ENCODE measurements around the gene DDX55.

DNA sequence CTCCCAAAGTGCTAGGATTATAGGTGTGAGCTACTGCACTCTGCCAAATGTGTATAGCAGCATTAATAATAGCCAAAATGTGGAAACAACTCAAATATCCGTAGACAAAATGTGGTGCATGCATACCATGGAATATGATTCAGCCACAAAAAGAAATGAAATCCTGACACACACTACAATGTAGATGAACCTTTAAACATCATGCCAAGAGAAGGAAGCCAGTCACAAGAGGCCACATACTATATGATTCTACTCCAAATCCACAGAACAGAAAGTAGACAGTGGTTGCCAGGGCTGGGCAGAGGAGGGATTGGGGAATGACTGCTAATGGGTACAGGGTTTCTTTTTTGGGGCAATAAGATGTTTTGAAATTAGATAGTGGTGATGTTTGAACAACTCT, 25.3 kb upstream of the DDX55 start:
- TF ChIP-seq, protein P1, sequence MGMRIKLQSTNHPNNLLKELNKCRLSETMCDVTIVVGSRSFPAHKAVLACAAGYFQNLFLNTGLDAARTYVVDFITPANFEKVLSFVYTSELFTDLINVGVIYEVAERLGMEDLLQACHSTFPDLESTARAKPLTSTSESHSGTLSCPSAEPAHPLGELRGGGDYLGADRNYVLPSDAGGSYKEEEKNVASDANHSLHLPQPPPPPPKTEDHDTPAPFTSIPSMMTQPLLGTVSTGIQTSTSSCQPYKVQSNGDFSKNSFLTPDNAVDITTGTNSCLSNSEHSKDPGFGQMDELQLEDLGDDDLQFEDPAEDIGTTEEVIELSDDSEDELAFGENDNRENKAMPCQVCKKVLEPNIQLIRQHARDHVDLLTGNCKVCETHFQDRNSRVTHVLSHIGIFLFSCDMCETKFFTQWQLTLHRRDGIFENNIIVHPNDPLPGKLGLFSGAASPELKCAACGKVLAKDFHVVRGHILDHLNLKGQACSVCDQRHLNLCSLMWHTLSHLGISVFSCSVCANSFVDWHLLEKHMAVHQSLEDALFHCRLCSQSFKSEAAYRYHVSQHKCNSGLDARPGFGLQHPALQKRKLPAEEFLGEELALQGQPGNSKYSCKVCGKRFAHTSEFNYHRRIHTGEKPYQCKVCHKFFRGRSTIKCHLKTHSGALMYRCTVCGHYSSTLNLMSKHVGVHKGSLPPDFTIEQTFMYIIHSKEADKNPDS (CRISPR knock-in tag; IDR thresholded peaks at IDR 0.05): no peak
- TF ChIP-seq NKX3-1 (CRISPR knock-in tag; IDR thresholded peaks at IDR 0.05): no peak
- TF ChIP-seq, protein P2, sequence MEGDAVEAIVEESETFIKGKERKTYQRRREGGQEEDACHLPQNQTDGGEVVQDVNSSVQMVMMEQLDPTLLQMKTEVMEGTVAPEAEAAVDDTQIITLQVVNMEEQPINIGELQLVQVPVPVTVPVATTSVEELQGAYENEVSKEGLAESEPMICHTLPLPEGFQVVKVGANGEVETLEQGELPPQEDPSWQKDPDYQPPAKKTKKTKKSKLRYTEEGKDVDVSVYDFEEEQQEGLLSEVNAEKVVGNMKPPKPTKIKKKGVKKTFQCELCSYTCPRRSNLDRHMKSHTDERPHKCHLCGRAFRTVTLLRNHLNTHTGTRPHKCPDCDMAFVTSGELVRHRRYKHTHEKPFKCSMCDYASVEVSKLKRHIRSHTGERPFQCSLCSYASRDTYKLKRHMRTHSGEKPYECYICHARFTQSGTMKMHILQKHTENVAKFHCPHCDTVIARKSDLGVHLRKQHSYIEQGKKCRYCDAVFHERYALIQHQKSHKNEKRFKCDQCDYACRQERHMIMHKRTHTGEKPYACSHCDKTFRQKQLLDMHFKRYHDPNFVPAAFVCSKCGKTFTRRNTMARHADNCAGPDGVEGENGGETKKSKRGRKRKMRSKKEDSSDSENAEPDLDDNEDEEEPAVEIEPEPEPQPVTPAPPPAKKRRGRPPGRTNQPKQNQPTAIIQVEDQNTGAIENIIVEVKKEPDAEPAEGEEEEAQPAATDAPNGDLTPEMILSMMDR (CRISPR knock-in tag; IDR thresholded peaks at IDR 0.05): no peak
- TF ChIP-seq SMARCC2 (IDR thresholded peaks at IDR 0.05): no peak
- TF ChIP-seq, protein P3, sequence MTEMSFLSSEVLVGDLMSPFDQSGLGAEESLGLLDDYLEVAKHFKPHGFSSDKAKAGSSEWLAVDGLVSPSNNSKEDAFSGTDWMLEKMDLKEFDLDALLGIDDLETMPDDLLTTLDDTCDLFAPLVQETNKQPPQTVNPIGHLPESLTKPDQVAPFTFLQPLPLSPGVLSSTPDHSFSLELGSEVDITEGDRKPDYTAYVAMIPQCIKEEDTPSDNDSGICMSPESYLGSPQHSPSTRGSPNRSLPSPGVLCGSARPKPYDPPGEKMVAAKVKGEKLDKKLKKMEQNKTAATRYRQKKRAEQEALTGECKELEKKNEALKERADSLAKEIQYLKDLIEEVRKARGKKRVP (CRISPR knock-in tag; IDR thresholded peaks at IDR 0.05): no peak
- TF ChIP-seq MXI1 (IDR thresholded peaks at IDR 0.05; ENCODE audit: borderline replicate concordance, low read depth, low read length): no peak

All from HepG2 (cell line).